ENCODE data around the gene TPM2. TPM values are rescaled to one million over a fixed set of nuclear protein-coding genes. Genes with fewer than 3 reads are reported as not detected.
A peak's percentile ranks its signal among the peaks of the same experiment; 100 is the strongest.

TPM2 gene
- total RNA-seq, 3 donors from 2014 or later (not counting 1 experiment from before 2014, with no cell fraction given), result 20.9 to 23.8 (median 22.9) TPM

DNA sequence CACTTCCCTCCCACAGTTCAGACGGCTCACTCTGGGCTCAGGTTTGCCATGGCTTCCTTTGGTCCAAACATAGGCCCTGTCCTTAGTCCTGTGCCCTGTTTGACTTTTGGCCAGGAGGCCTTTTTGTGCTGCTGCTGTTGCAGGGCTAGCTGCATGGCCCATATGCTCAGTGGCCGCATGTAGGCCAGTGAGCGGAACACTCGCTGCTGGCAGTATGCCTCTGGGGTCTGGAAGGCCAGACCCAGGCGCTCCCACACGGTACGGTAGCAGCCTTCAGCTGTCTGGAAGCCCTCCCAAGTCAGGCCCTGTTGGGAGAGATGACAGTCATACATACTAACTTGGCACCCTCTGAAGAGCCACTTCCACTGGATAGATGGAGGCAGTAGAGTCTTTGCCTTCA is 47.4 kb upstream of the TPM2 start:
- intact Hi-C loops (cut with micrococcal nuclease), result loop anchor here (5.0 kb wide), 1 partner anchor 90 kb away; the partner anchor contains the start of genes FAM221B and TMEM8B
- TF ChIP-seq, protein P1, sequence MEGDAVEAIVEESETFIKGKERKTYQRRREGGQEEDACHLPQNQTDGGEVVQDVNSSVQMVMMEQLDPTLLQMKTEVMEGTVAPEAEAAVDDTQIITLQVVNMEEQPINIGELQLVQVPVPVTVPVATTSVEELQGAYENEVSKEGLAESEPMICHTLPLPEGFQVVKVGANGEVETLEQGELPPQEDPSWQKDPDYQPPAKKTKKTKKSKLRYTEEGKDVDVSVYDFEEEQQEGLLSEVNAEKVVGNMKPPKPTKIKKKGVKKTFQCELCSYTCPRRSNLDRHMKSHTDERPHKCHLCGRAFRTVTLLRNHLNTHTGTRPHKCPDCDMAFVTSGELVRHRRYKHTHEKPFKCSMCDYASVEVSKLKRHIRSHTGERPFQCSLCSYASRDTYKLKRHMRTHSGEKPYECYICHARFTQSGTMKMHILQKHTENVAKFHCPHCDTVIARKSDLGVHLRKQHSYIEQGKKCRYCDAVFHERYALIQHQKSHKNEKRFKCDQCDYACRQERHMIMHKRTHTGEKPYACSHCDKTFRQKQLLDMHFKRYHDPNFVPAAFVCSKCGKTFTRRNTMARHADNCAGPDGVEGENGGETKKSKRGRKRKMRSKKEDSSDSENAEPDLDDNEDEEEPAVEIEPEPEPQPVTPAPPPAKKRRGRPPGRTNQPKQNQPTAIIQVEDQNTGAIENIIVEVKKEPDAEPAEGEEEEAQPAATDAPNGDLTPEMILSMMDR (IDR thresholded peaks at IDR 0.05), result no peak
- H3K36me3 ChIP-seq (ENCODE audit: control insufficient read depth, insufficient read depth, low read length), result peaks cover 59% of the 10 kb centered on the region
- DNase-seq (no peak), ATAC-seq (no peak)
- H3K9me3 ChIP-seq (ENCODE audit: control insufficient read depth, insufficient read depth, low read length), result no peaks in the 10 kb centered on the region
- WGBS (ENCODE audit: insufficient coverage), result 97% methylated on average over 7 of the region's 7 CpGs
- H3K9me3 Mint-ChIP-seq, result no peaks in the 10 kb centered on the region
- no peak overlapping the region for H3K27ac ChIP-seq (ENCODE audit: low read length)
- peaks cover 17 to 34% of the 10 kb centered on the region in 2 donors for H3K4me1 Mint-ChIP-seq
- no peak overlapping the region for H3K4me3 Mint-ChIP-seq
- H3K36me3 Mint-ChIP-seq, result no peaks in the 10 kb centered on the region
- H3K27me3 ChIP-seq (ENCODE audit: control insufficient read depth, insufficient read depth, low read length), result no peaks in the 10 kb centered on the region
- peak overlapping the region in 1 of 2 donors; percentile 18 for H3K27ac Mint-ChIP-seq
- no peak overlapping the region for H3K4me3 ChIP-seq (ENCODE audit: low read length)
- peaks cover 19% of the 10 kb centered on the region for H3K4me1 ChIP-seq (ENCODE audit: control insufficient read depth, insufficient read depth, low read length)
- no peaks in the 10 kb centered on the region for H3K27me3 Mint-ChIP-seq (ENCODE audit: low read depth in 2 of 2)

GRCh38 chr9:35736201-35736633 is 46.5 kb upstream of the TPM2 start:
- Histone ChIP-seq H3K27me3 (ENCODE audit: control insufficient read depth, insufficient read depth, low read length) (no peaks in the 10 kb centered on the region), H3K36me3 (ENCODE audit: control insufficient read depth, insufficient read depth, low read length) (peaks cover 59% of the 10 kb centered on the region), H3K9me3 (ENCODE audit: control insufficient read depth, insufficient read depth, low read length) (no peaks in the 10 kb centered on the region), H3K4me1 (ENCODE audit: control insufficient read depth, insufficient read depth, low read length) (peaks cover 11% of the 10 kb centered on the region), H3K27ac (ENCODE audit: low read length) (no peak overlapping the region), H3K4me3 (ENCODE audit: low read length) (no peak overlapping the region)
- Mint-ChIP-seq H3K4me3 (no peak overlapping the region), H3K36me3 (no peaks in the 10 kb centered on the region), H3K27me3 (ENCODE audit: low read depth in 2 of 2) (no peaks in the 10 kb centered on the region), H3K9me3 (no peaks in the 10 kb centered on the region), H3K4me1 (peaks cover 13 to 25% of the 10 kb centered on the region in 2 donors), H3K27ac (peak overlapping the region in 1 of 2 donors; percentile 50)
- TF ChIP-seq, protein P1 (IDR thresholded peaks at IDR 0.05), result peak; percentile 72
- DNase-seq (peak; percentile 39 to 84), ATAC-seq (peak in 1 of 3 donors; percentile 27)
- 77% methylated on average over 5 of the region's 5 CpGs for WGBS (ENCODE audit: insufficient coverage)
- intact Hi-C loops (cut with micrococcal nuclease), result loop anchor here (1.0 to 5.0 kb wide), 2 partner anchors 91 to 146 kb away; partner anchors contain the start of genes FAM221B and TMEM8B

DNA sequence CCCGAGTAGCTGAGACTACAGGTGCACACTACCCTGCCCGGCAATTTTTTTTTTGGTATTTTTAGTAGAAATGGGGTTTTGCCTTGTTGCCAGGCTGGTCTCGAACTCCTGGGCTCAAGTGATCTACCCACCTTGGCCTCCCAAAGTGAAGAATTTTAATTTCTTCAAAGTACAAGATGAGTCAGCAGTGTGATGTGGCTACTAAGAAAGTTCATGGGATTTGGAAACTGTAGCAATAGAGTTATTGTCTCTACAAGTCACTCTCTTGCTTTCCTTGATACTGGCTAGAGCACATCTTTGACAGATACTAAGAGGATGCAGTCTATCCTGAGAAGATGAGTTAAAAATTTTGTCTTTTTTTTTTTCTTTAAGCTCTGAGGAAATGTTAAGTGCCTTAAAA is 44.4 kb upstream of the TPM2 start:
- DNase-seq, result no peak
- H3K27ac ChIP-seq (ENCODE audit: low read length), result no peak overlapping the region
- peaks cover 31% of the 10 kb centered on the region for H3K4me1 ChIP-seq (ENCODE audit: control insufficient read depth, insufficient read depth, low read length)

More for the DNA sequence above, 44.4 kb upstream of the TPM2 start:
- H3K9me3 ChIP-seq (ENCODE audit: control insufficient read depth, insufficient read depth, low read length), result no peaks in the 10 kb centered on the region
- Mint-ChIP-seq H3K4me3 (no peak overlapping the region), H3K27ac (peak overlapping the region; percentile 32 to 50), H3K9me3 (no peaks in the 10 kb centered on the region), H3K4me1 (peaks cover 16 to 25% of the 10 kb centered on the region in 2 donors), H3K27me3 (ENCODE audit: low read depth in 2 of 2) (no peaks in the 10 kb centered on the region), H3K36me3 (no peaks in the 10 kb centered on the region)
- H3K36me3 ChIP-seq (ENCODE audit: control insufficient read depth, insufficient read depth, low read length), result peaks cover 40% of the 10 kb centered on the region
- H3K27me3 ChIP-seq (ENCODE audit: control insufficient read depth, insufficient read depth, low read length), result no peaks in the 10 kb centered on the region
- 100% methylated on average over 3 of the region's 3 CpGs for WGBS (ENCODE audit: insufficient coverage)
- TF ChIP-seq, protein P1 (IDR thresholded peaks at IDR 0.05), result no peak
- no peak overlapping the region for H3K4me3 ChIP-seq (ENCODE audit: low read length)
- intact Hi-C loops (cut with micrococcal nuclease), result loop anchor here (5.0 kb wide), 1 partner anchor 117 kb away; the partner anchor contains the start of gene CD72
- no peak for ATAC-seq

Measured in natural killer cell (primary cell).